HG03432 (cell line): ENCODE data around the gene FAM241B.

Source experiments
- ATAC-seq: cut with Tn5 transposase; IDR thresholded peaks from one replicate; pipeline ENCODE4 v1.9.1; 2021; ENCODE audit warnings: mild to moderate bottlenecking, moderate library complexity; ENCODE audit not compliant: unreplicated experiment

FAM241B gene

DNA sequence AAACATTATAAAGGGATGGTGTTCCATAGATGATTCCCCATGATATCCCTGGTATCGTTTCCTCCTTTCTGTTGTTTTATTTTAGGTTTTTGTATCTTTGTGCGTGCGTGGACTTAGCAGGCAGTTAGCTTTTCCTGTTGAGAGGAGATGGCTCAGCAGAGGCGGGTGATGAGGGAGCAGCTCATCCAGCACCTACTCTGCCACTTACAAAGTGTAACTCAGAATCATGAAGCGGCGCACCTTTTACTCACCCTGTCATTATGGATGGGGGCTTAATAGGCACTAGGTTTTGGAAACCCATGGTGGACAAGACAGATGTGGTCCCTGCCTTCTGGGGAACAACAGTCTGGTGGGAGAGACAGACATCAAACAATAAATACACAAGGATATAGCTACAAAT lies 17.1 kb downstream of the FAM241B start:
- ATAC-seq: no peak

DNA sequence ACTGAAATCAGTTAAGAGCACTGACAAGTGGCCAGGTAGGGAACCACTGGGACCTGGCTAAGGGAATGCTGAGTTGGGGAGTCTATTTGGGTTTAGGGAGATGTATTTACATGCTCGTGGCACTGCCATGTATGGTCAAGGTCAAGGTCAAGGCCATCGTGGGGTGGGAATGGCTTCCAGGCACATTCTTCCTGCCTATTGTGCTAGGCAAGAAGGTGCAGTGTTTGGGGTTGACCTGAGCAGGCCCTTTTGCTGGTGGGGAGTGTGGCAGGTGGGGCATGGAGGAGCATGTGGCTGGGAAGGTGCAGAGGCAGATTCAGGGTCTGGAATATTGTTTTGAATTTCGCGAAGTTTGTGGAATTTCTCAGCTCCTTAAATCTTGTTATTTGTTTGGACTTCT lies 17.8 kb downstream of the FAM241B start:
- no peak for ATAC-seq

DNA sequence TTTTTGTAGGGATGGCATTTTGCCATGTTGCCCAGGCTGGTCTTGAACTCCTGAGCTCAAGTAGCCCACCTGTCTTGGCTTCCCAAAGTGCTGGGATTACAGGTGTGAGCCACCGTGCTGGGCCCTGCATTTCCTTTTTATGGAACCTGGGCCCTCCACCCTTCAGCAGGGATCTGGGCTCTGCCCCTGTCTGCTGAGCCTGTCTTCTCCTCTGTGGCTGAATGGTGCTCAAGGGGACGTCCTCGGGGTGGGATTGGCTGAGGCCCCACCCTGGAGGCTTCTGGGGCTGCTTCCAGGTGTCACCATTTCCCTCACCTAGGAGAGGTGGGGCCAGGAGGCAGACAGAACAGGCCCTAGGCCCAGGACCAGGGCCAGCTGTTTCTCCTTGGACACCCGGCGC lies 18.4 kb downstream of the FAM241B start:
- no peak for ATAC-seq

DNA sequence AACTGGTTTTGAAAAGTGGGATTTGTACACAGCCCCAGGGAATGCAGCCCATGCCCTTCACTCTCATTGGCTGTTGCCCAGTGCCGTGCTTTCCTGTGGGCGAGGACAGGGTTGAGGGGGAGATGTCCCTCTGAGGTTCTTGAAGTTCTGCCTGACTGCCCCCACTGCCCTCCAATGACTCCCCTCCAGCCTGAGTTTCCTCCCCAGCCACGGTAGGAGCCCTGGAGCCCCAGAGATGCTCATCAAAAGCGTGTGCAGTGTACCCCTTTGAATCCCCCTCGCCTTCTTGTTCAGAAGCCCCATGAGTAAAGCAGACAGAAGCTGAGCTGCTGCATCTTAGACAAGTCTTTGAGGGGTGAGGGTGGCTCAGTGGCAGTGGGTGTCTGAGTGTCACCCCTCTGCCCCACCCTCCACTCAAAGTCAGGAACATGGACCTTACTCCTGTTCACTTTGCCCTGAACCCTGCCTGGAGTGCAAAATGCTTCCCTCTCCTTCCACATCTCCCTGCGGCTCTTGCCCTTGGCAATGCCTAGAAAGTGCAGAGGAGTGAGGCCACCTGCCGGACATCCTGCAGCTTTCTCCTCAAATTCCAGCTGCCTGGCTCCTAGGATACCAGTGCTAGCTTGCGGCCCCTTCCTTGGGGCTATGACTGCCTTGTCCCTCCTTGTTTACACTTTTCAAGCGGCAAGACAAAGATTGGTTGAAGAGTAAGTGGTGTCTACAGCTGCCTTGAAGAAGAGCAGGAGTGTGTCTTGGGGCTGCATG lies 19.9 kb downstream of the FAM241B start:
- ATAC-seq: no peak

DNA sequence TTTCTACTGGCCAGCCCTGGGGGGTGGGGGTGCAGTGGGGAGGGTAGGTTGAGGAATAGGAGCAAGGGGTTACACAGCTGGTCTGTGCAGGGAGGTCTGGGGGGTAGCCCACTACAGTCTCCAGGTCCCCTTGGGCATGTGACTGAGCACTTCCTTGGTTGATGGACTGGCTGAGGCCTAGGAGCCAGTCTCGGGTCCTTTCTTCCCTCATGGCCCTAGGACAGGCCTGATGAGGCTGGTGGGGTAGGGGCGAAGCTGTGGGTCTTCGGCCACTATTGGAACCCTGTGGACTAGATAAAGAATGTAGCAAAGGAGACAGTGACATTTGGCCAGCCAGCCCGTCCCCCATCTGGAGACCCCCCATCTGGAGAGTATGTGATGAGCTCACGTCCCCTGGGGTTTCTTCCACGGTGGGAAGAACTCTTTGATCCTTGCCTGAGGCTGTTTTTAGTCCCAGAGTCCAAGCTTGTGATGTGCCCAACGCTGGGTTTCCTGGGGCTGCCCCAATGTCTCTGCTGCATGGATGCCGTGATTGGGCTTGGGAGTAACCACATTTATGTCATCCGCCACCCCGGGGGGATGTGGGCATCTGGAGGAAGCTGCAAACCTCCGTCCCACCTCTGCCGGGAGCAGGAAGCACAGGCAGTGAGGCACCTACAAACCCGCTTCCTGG lies 20.7 kb downstream of the FAM241B start:
- ATAC-seq: no peak

DNA sequence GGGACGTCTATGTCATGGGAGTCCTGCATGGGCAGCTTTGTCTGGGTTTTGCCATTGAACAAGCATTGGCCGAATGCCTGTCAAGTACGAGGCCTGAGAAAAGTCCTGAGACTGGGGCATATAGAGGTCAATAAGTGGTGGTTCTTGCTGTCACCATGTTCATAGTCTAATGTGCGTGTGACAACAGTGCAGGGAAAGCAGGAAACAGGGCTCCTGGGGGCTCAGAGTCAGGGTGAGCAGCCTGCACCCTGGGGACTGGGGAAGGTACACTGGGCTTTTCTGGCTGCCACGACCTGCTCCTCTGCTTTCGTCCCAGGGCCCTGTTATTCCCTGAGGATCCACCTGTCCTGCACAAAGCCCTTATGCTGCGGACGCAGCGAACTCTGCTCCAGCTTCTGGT lies 21.3 kb downstream of the FAM241B start:
- ATAC-seq: no peak

DNA sequence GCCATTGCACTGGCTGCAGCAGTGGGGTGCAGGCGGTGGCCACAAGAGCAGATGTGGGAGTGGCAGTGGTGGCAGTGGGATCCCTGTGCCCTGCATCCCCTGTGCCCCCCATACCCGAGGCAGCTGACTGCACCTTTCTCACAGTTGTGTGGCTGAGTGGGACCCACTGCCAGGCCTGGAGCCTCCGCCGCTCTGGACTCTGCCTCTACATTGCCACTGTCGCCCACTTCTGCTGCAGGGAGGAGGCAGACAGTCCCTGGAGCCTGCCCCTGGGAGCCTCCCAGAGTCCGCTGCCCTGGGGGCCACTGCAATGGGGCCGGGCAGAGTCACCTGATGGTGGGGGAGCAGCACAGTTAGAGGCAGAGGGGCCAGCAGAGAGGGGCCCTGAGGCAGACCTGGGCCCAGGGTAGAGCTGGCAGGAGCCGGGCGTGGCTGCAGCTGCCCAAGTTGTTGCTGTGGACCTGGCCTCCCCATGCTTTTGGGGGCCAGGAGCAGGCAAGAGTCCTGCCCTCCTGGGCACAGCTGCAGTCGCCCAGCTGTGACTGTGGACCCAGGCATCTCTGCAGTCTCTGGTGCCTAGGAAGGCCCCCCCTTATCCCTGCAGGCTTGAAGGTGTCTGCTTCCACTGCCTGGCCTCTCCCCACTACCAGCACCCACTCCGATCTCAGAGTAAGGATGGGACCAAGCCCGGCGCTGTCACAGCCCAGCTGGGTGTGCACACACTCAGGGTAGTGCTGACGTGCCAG lies 22.2 kb downstream of the FAM241B start:
- no peak for ATAC-seq

DNA sequence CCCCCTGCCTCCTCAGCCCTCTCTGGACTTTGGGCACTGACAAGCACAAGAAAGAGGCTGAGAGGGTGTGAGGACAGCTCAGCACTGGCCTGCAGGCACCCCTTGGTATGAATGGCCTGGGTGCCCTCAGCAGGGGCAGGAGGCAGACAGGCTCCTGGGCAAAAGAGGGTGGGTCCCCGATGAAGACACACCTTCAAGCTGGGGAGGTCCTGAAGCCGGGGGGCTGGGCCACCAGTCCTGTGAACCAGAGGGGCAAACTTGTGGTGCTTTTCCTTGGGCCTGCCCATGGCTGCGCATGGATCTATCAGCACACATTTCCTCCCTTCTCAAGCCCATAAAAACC lies 22.8 kb downstream of the FAM241B start:
- ATAC-seq: no peak

DNA sequence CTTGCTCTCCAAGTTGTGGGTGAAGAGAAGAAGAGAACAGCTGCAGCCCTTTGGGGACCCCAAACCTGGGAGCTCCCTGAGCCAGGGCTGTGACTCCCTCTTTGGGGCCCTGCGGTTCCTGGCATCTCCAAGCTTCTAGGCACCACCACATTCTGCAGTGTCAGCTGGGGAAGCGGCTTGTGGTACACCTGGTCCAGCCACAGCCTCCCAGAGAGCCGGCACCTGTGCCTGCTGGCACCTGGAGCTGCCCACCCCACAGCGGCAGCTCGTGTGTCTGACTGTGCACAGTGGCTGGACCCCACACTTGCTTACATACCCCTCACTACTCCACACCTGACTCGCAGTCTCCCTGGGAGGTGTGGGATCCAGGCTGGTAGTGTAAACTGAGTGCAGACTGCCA lies 23.5 kb downstream of the FAM241B start:
- ATAC-seq: no peak

DNA sequence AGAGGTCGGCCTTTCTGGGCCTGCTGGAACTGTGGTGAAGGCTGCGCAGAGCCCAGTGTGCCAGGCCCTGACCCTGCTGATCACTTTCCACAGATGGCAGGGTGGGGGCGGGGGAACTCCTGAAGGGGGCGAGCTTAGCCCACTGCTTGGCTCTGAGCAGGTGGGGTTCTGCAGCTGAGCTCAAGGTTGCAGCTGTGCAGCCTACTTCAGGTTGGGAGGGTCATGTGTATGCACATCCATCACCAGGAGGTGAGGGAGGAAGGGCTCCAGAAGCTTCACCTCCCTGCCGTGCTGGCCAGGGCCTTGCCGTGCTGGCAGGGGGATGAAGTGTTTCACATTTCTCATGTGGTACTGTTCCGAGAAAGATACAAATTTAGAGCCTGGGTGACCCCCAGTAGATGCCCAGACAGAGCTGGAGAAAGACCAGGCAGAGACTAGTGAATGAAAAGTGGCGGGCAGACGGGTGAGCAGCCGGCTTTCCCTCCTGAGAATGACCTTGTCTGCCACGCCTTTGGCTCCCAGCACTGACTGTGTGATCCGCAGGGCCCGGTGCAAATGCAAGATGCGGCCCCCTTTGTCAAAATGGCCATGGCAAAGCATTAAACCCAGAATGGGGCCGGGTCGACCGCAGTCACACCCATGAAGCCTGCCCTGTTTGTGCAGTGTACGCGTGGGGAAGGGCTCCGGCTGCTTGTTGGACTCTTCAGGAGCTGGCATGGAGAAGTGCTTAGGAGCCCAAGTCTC lies 25.2 kb downstream of the FAM241B start:
- ATAC-seq: no peak

DNA sequence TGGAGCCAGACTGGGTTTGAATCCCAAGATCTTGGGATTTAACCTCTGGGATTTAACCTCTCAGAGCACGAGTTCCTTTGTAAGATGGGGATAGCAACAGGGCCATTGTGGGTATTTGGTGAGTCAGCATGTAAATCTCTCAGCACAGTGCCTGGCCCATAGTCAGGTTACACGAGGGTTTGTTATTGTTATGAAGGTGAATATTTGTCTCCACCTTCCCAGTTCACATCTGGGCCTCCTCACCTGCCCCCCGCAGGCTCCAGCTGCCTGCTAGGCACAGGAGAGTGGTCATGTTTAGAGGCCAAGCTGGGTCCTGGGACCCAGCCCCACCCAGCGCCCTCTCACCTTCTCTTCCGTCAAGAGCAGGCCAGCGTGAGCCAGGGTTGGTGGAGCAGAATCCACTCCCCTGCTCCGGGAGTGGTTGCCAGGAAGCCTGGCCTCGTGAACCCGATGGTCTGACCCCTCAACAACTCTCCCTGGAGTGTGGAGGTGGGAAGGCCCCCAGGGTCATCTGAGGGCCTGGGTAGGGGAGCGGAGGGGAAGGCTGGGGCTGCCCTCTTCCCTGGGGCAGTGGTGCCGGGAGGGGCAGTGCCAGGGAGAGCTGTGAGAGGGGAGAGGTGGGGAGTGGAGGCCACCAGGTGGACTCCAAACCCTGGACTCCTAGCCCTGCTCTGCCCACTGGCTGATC lies 26.0 kb downstream of the FAM241B start:
- ATAC-seq: no peak

DNA sequence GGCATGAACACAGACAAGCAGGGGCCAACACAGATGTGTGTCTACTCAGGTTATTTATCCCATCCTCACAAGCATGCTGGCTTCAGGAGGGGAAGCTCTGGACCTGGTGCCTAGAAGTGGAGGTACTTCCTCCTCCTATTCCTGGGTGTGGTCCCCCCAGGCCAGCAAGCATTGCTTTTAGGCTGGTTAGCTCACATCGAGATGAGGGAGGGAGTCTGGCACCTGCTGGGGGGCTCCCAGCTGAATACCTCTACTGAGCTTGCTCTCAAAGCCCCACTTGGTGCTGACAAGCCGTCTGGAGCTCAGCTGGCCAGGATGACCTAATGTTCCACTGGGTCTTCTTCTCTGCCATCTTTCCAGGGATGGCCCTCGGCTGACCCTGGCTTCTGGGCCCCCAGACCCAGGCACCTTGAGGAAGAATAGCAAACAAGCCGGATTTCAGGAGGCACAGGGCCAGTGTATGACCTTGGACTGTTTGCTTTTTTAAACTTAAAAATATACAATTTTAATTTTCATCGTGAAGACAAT lies 26.8 kb downstream of the FAM241B start:
- ATAC-seq: no peak

DNA sequence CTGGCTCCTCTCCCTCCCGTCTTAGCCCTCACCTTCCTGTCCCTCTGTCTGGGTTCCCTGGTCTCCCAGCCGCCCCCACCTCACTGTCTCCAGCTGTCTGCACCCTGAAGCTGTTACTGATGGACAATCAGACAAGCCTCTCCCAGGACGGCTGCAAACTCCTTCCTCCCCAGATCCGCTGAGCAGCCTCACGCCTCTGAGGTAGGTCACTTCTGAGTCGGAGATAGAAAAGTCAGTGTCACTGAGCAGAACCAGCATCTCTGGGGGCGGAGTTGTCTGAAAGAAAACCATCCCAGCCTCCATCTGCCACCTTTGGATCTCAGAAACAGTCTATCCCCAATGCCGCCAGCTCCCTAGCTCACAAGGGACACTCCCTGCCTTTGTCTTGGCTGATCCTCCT lies 27.4 kb downstream of the FAM241B start:
- no peak for ATAC-seq

DNA sequence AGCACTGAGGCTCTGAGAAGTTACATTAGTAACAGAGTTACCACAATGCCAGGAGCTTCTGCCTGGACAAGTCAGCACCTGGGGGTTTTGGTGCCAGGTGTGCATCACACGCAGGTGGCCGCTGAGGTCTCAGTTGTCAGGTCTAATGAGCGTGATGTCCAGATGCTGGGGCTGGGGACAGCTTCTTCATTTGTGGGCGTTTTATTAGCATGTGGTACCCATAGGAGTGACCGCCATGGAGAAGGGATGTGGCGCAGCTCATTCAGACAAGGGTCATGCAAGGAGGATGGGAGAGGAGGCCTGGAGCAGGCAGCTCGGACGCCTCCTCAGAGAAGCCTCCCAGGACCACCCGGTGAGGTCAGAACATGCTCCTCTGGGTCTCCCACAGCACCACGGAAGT lies 27.8 kb downstream of the FAM241B start:
- no peak for ATAC-seq

DNA sequence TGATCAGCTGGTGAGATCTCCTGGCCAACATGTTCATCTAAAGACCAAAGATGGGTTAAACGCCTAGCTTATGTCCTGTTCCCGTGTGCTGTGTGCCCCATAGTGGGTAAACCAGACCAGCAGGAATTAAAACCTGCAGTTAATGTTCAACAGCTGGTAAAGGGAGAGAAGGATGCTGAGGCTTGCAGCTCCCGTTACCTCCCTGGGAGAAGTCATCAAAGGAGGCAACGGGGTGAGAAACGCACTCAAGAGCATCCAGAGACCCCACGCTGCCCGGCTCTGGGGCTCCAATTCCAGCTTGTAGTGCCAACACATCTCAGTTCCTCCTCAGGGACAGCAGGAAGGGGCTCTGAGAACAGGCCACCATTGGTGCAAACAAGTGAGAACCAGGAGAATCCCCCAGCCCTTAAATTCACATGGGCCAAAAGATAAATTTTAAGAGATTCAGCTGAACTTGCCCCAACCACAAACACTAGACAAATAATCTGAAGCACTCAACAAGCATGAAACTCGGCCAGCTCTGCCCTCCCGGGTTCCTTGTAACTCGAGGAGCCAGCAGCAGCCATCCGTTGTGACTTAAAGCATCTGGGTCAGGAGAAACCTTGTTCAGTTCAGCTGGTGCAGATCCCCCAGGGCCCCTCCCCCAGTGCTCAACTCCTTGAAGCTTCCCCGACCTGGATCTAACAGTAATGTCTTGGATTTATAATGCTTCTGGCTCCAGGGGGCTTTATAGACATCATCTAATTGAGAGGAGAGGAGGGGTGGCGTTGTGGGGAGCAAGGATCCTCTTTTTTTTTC lies 29.4 kb downstream of the FAM241B start:
- ATAC-seq: no peak

DNA sequence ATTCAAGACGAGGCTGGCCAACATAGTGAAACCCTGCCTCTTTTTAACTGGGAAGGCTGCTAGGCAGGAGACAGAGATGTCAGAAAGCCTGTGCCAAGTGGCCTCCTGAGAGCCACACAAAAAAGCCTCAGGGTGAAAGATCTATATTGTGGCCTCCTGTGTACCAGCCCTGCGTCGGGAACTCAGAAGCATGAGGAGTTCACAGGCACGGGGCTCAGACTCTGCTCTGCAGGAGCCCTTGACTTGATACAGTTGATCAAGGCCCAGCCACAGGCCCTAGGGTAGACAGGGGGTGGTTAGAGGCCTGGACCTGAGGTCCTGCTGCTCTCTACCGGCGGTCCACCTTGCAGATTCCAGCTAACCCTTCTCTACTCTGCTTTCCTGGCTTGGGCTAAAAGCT lies 30.2 kb downstream of the FAM241B start:
- ATAC-seq: no peak

DNA sequence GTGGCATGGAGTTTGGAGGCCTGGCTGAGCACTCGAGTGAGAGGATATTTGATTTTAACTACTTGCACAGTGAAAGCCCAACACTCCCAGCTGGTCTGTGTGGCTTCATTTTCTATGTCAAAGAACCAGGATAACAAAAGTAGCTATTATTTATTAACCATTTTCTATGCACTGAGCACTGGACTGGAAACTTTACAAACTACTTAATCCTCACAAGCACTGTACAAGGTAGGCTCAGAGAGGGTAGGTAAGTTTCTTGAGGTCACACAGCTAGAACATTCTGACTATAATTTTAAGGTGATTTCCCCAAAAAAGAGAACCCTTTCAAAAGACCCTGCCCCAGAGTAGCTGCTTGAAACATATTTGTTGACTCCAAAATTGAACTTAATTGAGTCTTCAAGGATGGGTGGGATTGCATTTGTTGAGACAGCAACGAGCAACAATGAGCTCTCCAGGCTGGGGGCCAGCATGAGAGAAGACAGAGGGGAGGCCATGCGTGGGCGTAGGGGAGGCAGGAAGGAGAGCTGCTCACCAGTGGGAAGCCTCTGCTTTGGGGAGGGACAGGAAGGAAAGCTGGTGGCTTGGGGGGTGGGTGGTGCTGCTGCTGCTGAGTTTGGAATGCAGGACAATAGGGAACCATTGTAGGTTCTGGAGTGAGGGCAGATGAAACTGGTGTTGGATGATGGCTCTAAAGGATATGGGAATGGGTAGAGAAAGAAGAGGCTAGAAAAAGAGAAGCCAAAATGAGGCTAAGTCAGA lies 31.5 kb downstream of the FAM241B start:
- no peak for ATAC-seq

DNA sequence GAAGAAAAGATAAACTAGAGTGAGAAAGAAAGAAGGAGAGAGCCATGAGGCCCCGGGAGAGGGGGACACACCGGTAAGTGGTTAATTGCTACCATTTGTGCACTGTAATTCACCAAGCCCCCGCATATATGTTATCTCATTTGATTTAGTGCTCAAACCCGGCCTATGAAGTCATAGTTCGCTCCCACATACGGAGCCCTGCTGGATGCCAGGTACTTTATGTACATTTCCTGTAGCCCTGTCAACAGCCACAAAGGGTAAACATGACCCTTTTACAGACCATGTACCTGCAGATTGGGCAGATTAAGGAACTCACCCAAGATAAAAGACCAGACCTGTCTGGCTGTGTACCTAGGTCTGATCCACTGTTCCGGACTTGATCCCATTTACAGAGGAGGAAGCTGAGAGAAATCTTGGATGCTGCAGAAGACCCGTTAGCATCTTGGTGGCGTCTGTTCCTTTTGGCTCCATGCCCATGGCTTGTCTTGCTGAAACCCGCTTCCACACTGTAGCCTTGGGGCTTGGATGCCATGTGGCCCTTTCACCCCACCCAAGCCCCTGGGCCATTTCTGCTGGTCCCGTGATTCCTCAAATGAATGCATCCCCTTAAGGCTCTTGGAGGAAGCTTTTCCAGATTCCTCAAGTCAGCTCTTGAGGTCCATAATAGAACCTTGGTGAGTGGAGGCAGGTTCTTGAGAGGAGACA lies 32.3 kb downstream of the FAM241B start:
- ATAC-seq: no peak
